ENCODE measurements around the gene ZNF165.
"Not testable (repeated sequence)": the region's sequence is repeated elsewhere in the genome, so short reads cannot be mapped to it uniquely, and the experiment has no call there.

Gene ZNF165

GRCh38 chr6:28080381-28080630, at the start of gene ZNF165:
Gene ZNF165, plus strand, starts transcription at chr6:28080568. Its CDS starts 4,913 bp downstream, at chr6:28085481.
- peak within 1 kb of the TSS; percentile 92 for H3K4me3 ChIP-seq (ENCODE audit: low read depth, low read length)
- DNase-seq (ENCODE audit: low read depth) = not testable (repeated sequence)

- no peak overlapping the region for H3K4me3 ChIP-seq (ENCODE audit: low read depth, low read length)
- no peak for TF ChIP-seq MYC (IDR thresholded peaks at IDR 0.05; ENCODE audit: low read depth, low read length)
- TF ChIP-seq CTCF (IDR thresholded peaks at IDR 0.05; ENCODE audit: low read depth, low read length) = no peak
- no peak for TF ChIP-seq POLR2A (IDR thresholded peaks at IDR 0.05; ENCODE audit: extremely low read depth, insufficient read length)
- TF ChIP-seq MAX (IDR thresholded peaks at IDR 0.05; ENCODE audit: low read depth, low read length) = no peak
- no peak for DNase-seq (ENCODE audit: low read depth)
Measured at GRCh38 chr6:28053584-28053983, 26.8 kb upstream of the ZNF165 start.

DNA sequence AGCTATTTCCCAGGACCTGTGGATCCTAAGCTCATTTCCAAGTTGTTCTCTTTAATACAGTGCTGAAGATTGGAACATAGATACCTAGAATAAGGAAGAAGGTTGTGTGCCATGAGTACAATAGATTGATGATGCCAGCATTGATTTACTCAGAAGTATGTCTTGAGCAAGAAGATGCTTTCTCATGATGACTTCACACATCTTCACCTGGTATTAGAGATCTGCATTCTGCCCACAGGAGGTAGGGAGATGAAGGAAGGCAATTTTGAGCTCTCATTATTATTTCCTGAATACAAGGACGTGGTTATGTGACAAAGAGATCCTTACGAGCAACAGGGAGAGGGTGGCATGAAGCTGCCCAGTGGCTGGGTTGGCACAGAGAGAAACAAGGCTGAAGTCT, 20.0 kb upstream of the ZNF165 start:
- DNase-seq (ENCODE audit: low read depth) = no peak
- TF ChIP-seq MAX (IDR thresholded peaks at IDR 0.05; ENCODE audit: low read depth, low read length) = no peak
- no peak for TF ChIP-seq MYC (IDR thresholded peaks at IDR 0.05; ENCODE audit: low read depth, low read length)
- TF ChIP-seq CTCF (IDR thresholded peaks at IDR 0.05; ENCODE audit: low read depth, low read length) = no peak
- TF ChIP-seq POLR2A (IDR thresholded peaks at IDR 0.05; ENCODE audit: extremely low read depth, insufficient read length) = no peak
- no peak overlapping the region for H3K4me3 ChIP-seq (ENCODE audit: low read depth, low read length)

DNA sequence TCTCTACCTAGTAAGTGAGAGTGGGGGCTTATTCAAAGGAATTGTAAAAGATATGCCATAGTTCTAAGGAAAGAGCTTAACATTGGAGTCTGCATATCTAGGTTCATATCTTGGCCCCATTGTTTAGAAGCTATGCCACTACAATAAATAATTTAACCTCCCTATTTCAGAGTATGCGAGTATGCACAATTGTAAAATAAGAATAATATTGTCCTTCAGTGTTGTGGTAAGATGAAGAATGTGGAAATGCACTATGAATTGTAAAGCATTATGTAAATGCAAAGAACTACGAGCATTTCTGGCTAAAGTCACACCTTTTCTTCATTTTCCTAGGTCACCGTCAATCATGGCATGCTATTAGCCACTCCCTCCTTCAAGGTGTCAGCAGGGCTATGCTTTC, 16.1 kb upstream of the ZNF165 start:
- H3K4me3 ChIP-seq (ENCODE audit: low read depth, low read length) = no peak overlapping the region
- no peak for DNase-seq (ENCODE audit: low read depth)
- no peak for TF ChIP-seq MAX (IDR thresholded peaks at IDR 0.05; ENCODE audit: low read depth, low read length)
- TF ChIP-seq MYC (IDR thresholded peaks at IDR 0.05; ENCODE audit: low read depth, low read length) = no peak

GRCh38 chr6:28068067-28068466, 12.3 kb upstream of the ZNF165 start:
- no peak overlapping the region for H3K4me3 ChIP-seq (ENCODE audit: low read depth, low read length)
- TF ChIP-seq POLR2A (IDR thresholded peaks at IDR 0.05; ENCODE audit: extremely low read depth, insufficient read length) = no peak
- no peak for DNase-seq (ENCODE audit: low read depth)

GRCh38 chr6:28070968-28071367, 9.4 kb upstream of the ZNF165 start:
- DNase-seq (ENCODE audit: low read depth) = not testable (repeated sequence)

GRCh38 chr6:28078050-28078449, 2.3 kb upstream of the ZNF165 start:
- no peak overlapping the region for H3K4me3 ChIP-seq (ENCODE audit: low read depth, low read length)
- DNase-seq (ENCODE audit: low read depth) = no peak
- TF ChIP-seq MAX (IDR thresholded peaks at IDR 0.05; ENCODE audit: low read depth, low read length) (no peak), MYC (IDR thresholded peaks at IDR 0.05; ENCODE audit: low read depth, low read length) (no peak)

More at GRCh38 chr6:28070968-28071367, 9.4 kb upstream of the ZNF165 start:
- H3K4me3 ChIP-seq (ENCODE audit: low read depth, low read length) = not testable (repeated sequence)

GRCh38 chr6:28078836-28079235, 1.5 kb upstream of the ZNF165 start:
- TF ChIP-seq CTCF (IDR thresholded peaks at IDR 0.05; ENCODE audit: low read depth, low read length) (no peak), MYC (IDR thresholded peaks at IDR 0.05; ENCODE audit: low read depth, low read length) (no peak), POLR2A (IDR thresholded peaks at IDR 0.05; ENCODE audit: extremely low read depth, insufficient read length) (no peak), MAX (IDR thresholded peaks at IDR 0.05; ENCODE audit: low read depth, low read length) (no peak)
- peak; percentile 6 for DNase-seq (ENCODE audit: low read depth)
- H3K4me3 ChIP-seq (ENCODE audit: low read depth, low read length) = no peak overlapping the region

All from NB4 (cell line).